ENCODE data around the gene CLIC2. TPM values are rescaled to one million over a fixed set of nuclear protein-coding genes. Genes with fewer than 3 reads are reported as not detected.
"Not testable (repeated sequence)": the region's sequence is repeated elsewhere in the genome, so short reads cannot be mapped to it uniquely, and the experiment has no call there.

CLIC2 gene
- total RNA-seq (2021; fragmentation: NEBNext Ultra II Directional; extraction: Animal tissue kit (Norgen Biotek cat#: 25700)), result under 1 TPM in 2 of 6 experiments, not detected in 4; 0.09 to 0.24 TPM
- long read RNA-seq, result 0 reads

GRCh38 chrX:155334486-155335336 lies at the start of gene CLIC2:
TSS of gene CLIC2 (minus strand) at chrX:155334614. CDS start at chrX:155334427, 187 bp downstream.
- Mint-ChIP-seq H3K36me3 (ENCODE audit: low read depth) (no peaks in the 10 kb centered on the region), H3K27ac (no peak within 1 kb of the TSS), H3K9me3 (no peaks in the 10 kb centered on the region; the same call in 1 of the 2 replicates), H3K4me3 (no peak within 1 kb of the TSS), H3K27me3 (ENCODE audit: insufficient read depth) (peaks cover under 1% of the 10 kb centered on the region; the same call in 1 of the 2 replicates), H3K4me1 (ENCODE audit: low read depth) (no peaks in the 10 kb centered on the region)
- DNase-seq, result no peak
- TF ChIP-seq CTCF (IDR thresholded peaks at IDR 0.05), result no peak

DNA sequence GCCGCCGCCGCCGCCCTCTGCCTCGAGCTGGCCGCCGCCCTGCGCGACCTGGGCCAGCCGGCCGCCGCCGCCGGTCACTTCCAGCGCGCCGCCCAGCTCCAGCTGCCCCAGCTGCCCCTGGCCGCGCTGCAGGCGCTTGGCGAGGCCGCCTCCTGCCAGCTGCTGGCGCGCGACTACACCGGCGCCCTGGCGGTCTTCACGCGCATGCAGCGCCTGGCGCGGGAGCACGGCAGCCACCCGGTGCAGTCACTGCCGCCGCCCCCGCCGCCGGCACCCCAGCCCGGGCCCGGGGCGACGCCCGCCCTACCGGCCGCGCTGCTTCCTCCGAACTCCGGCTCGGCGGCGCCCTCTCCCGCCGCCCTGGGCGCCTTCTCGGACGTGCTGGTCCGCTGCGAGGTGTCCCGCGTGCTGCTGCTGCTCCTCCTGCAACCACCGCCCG lies 48.1 kb upstream of the CLIC2 start:
- not testable (repeated sequence) for H3K4me1 Mint-ChIP-seq (ENCODE audit: low read depth); H3K4me3 Mint-ChIP-seq

DNA sequence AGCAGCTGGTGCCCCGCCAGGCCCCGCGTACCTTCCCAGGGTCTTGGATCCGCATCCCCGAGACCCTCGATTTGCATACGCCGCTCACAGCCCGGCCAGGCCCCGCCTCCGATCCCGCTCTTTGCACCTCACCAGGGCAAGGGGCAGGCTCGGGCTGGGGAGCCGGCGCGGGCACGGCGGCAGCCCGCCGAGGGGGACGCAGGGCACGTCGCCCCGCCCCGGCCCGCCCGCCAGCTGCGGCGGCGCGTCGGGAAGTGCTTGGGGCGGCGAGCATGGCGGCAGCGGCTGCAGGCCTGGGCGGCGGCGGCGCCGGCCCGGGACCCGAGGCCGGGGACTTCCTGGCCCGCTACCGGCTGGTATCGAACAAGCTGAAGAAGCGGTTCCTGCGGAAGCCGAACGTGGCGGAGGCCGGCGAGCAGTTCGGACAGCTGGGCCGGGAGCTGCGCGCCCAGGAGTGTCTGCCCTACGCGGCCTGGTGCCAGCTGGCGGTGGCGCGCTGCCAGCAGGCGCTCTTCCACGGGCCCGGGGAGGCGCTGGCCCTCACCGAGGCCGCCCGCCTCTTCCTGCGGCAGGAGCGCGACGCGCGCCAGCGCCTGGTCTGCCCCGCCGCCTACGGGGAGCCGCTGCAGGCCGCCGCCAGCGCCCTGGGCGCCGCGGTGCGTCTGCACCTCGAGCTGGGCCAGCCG lies 47.6 kb upstream of the CLIC2 start, which contains the start of gene F8A2:
Gene F8A2, plus strand, starts transcription at position 253 of the 686 bp plus-strand sequence. Its CDS starts 20 bp downstream, at position 273.
- not testable (repeated sequence) for DNase-seq; H3K27ac Mint-ChIP-seq; H3K27me3 Mint-ChIP-seq (ENCODE audit: insufficient read depth); H3K4me1 Mint-ChIP-seq (ENCODE audit: low read depth); H3K4me3 Mint-ChIP-seq; H3K9me3 Mint-ChIP-seq; H3K36me3 Mint-ChIP-seq (ENCODE audit: low read depth)

More for the DNA sequence above, 48.1 kb upstream of the CLIC2 start:
- H3K27ac Mint-ChIP-seq; H3K9me3 Mint-ChIP-seq; H3K27me3 Mint-ChIP-seq (ENCODE audit: insufficient read depth); H3K36me3 Mint-ChIP-seq (ENCODE audit: low read depth); DNase-seq: not testable (repeated sequence)

DNA sequence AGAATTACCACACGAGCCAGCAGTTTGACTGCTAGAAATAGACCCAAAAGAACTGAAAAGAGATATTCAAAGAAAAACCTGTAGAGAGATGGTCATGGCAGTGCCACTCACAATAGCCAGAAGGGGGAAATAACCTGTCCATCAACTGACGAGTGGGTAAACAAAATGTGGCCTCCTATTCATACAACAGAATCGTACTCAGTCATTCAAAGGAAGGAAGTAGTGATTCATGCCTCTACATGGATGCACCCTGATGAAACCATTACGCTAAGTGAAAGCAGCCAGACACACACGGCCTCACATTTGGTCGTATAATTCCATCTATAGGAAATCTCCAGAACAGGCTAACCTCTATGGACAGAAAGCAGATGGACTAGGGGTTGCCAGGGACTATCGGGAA lies 45.4 kb upstream of the CLIC2 start:
- DNase-seq; H3K36me3 Mint-ChIP-seq (ENCODE audit: low read depth); H3K4me3 Mint-ChIP-seq; H3K27ac Mint-ChIP-seq; H3K4me1 Mint-ChIP-seq (ENCODE audit: low read depth); H3K27me3 Mint-ChIP-seq (ENCODE audit: insufficient read depth); H3K9me3 Mint-ChIP-seq: not testable (repeated sequence)

DNA sequence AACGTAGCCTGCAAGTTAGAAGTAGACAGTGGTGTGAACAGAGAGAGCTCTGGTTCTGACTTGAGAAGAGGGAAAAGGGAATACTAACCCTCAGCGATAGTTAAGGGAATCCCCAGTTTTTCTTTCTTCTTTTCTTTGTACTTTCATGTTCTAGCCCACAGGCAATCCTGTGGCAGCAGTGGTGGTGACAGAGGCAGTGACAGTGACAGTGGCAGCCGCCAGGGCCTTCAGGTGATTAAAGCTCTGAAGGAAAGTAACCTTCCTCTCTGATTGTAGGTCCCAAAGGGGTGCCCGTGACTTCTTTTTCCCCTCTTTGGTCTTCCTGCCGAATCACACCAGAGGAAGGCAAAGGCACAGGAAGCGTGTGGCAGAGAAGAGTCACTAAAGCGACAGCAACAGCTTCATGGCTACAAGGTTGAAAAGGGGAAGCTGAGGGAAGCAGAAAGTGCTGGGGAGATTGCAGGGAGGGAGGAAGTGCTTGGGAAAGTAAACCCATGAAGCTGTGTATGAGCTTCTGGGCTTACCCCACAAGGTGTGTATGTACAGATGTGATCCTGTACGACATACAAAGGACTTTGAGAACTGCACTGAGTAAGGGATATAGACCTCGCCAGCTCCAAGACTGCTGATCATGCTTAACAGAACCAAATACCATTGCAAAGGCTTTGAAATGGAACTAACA lies 39.5 kb upstream of the CLIC2 start:
- not testable (repeated sequence) for H3K27me3 Mint-ChIP-seq (ENCODE audit: insufficient read depth); H3K9me3 Mint-ChIP-seq; H3K4me1 Mint-ChIP-seq (ENCODE audit: low read depth); DNase-seq; H3K27ac Mint-ChIP-seq; H3K36me3 Mint-ChIP-seq (ENCODE audit: low read depth); H3K4me3 Mint-ChIP-seq

DNA sequence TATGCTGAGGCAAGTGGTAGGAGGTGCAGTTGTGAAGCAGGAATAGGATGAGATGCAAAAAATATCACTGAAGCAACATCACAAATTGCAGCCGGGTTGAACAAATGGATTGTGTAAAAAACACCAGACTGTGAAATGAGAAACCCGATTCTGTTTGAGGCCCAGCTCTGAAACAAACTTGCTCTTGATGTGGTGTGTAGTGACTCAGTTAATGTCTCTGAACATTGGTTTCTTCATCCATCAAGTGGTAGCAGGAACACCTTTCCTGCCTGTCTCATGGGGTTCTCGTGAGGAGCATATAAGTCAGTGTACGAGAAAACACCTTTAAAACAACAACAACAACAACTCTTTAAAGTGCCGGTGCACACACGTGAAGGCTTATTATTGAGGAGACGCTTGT lies 29.3 kb upstream of the CLIC2 start:
- DNase-seq; H3K27me3 Mint-ChIP-seq (ENCODE audit: insufficient read depth); H3K36me3 Mint-ChIP-seq (ENCODE audit: low read depth); H3K9me3 Mint-ChIP-seq; H3K27ac Mint-ChIP-seq; H3K4me3 Mint-ChIP-seq; H3K4me1 Mint-ChIP-seq (ENCODE audit: low read depth): not testable (repeated sequence)

DNA sequence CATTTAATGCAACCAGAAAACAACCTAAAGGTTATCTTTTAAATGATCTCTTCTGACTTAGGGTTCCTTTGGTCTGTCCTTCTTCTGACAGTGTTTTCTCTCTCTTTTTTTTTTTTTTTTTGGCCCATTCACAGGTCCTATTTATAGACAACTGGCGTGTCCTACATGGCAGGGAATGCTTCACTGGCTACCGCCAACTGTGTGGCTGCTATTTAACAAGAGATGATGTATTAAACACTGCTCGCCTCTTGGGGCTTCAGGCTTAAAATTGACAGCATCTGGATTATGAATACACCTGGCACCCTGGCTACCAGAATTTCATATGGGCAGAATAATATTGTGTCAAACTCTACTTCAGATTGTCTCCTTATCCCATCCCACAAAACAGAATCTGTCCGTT lies 15.0 kb upstream of the CLIC2 start:
- not testable (repeated sequence) for H3K9me3 Mint-ChIP-seq; DNase-seq; H3K27me3 Mint-ChIP-seq (ENCODE audit: insufficient read depth); H3K36me3 Mint-ChIP-seq (ENCODE audit: low read depth); H3K4me3 Mint-ChIP-seq; H3K4me1 Mint-ChIP-seq (ENCODE audit: low read depth); H3K27ac Mint-ChIP-seq

GRCh38 chrX:155345689-155346088 lies 11.3 kb upstream of the CLIC2 start:
- not testable (repeated sequence) for H3K4me1 Mint-ChIP-seq (ENCODE audit: low read depth); H3K27ac Mint-ChIP-seq; H3K9me3 Mint-ChIP-seq; DNase-seq; H3K27me3 Mint-ChIP-seq (ENCODE audit: insufficient read depth); H3K4me3 Mint-ChIP-seq; H3K36me3 Mint-ChIP-seq (ENCODE audit: low read depth)

- DNase-seq; H3K27me3 Mint-ChIP-seq (ENCODE audit: insufficient read depth); H3K9me3 Mint-ChIP-seq; H3K4me1 Mint-ChIP-seq (ENCODE audit: low read depth); H3K36me3 Mint-ChIP-seq (ENCODE audit: low read depth); H3K4me3 Mint-ChIP-seq; H3K27ac Mint-ChIP-seq: not testable (repeated sequence)
Observed at GRCh38 chrX:155335337-155335712, 911 bp upstream of the CLIC2 start.

Measured in HFFc6 (cell line).